SU-DHL-6 (cell line): ENCODE measurements around the gene DNM2.

Experiments
- H2AFZ ChIP-seq: fragments of 200-600 bp; sonication (generic); 2 replicates; pipeline ENCODE4 v1.6.1; 2014; ENCODE audit warnings: low read depth, mild to moderate bottlenecking, moderate library complexity, mixed read lengths, antibody characterized with exemption, low read length; ENCODE audit not compliant: severe bottlenecking
- H3F3A ChIP-seq: fragments of 200-600 bp; shearing (Covaris generic); 2 replicates; pipeline ENCODE4 v1.6.0; 2016; ENCODE audit warnings: antibody characterized with exemption, mild to moderate bottlenecking; ENCODE audit not compliant: insufficient read depth
- H3K27ac ChIP-seq: fragments of 200-600 bp; sonication (generic); 2 replicates; pipeline ENCODE4 v1.5.1; 2016; ENCODE audit warnings: low read depth, mild to moderate bottlenecking, low read length, moderate library complexity, mixed read lengths
- H3K27me3 ChIP-seq: fragments of 200-600 bp; sonication (generic), shearing (Covaris generic); 2 replicates; pipeline ENCODE4 v1.6.0; 2014; ENCODE audit warnings: mild to moderate bottlenecking, low read length
- H3K36me3 ChIP-seq: fragments of 200-600 bp; sonication (generic); 2 replicates; pipeline ENCODE4 v1.6.1; 2014; ENCODE audit warnings: mild to moderate bottlenecking, low read length, mixed read lengths
- H3K4me2 ChIP-seq: fragments of 300-600, 200-600 bp; shearing (Covaris generic), sonication (generic); 2 replicates; pipeline ENCODE4 v1.6.0; 2014; ENCODE audit warnings: low read length, low read depth, mild to moderate bottlenecking; ENCODE audit not compliant: poor library complexity, severe bottlenecking
- H3K4me3 ChIP-seq: fragments of 200-600 bp; sonication (generic); 2 replicates; pipeline ENCODE4 v1.5.1; 2014; ENCODE audit warnings: antibody characterized with exemption, low read length, mild to moderate bottlenecking, mixed read lengths; ENCODE audit not compliant: insufficient read depth, poor library complexity, severe bottlenecking
- H3K79me2 ChIP-seq: fragments of 200-600 bp; sonication (generic); 2 replicates; pipeline ENCODE4 v1.6.1; 2014; ENCODE audit warnings: mild to moderate bottlenecking, low read length, moderate library complexity; ENCODE audit not compliant: insufficient read depth
- H3K9ac ChIP-seq: fragments of 200-600 bp; sonication (generic); 2 replicates; pipeline ENCODE4 v1.7.0; 2014; ENCODE audit warnings: mild to moderate bottlenecking, low read length
- H3K9me2 ChIP-seq: fragments of 200-600 bp; sonication (generic); replicated peaks from 2 replicates; pipeline ENCODE4 v1.6.1; 2014; ENCODE audit warnings: low read length; ENCODE audit not compliant: insufficient read depth
- H3K9me3 ChIP-seq: fragments of 200-600 bp; sonication (generic); 2 replicates; pipeline ENCODE4 v1.6.1; 2014; ENCODE audit warnings: low read length, mixed read lengths; ENCODE audit not compliant: insufficient read depth
- H4K20me1 ChIP-seq: fragments of 200-600 bp; sonication (generic); 2 replicates; pipeline ENCODE4 v1.6.1; 2014; ENCODE audit warnings: low read depth, mild to moderate bottlenecking, antibody characterized with exemption, low read length, moderate library complexity, mixed read lengths
- CTCF ChIP-seq: fragments of 200-600 bp; sonication (generic); IDR thresholded peaks from one replicate; pipeline ENCODE4 v1.5.1; 2017; ENCODE audit warnings: antibody characterized with exemption, mild to moderate bottlenecking, low read length, moderate library complexity; ENCODE audit not compliant: insufficient read depth, poor library complexity, severe bottlenecking
- EZH2phosphoT487 ChIP-seq: fragments of 200-600 bp; sonication (generic), shearing (Covaris generic); conservative IDR thresholded peaks from 2 replicates; pipeline ENCODE4 v1.6.1; 2018; ENCODE audit warnings: mild to moderate bottlenecking, antibody characterized with exemption, low read length, moderate library complexity, mixed read lengths

The DNM2 gene

GRCh38 chr19:10871711-10872545 lies 154.0 kb downstream of the DNM2 start:
- Histone ChIP-seq H2AFZ (peak overlapping the region; percentile 35), H3K4me2 (peak overlapping the region; percentile 93), H3K36me3 (no peaks in the 10 kb centered on the region), H4K20me1 (no peaks in the 10 kb centered on the region), H3K27me3 (no peaks in the 10 kb centered on the region), H3K79me2 (peaks cover 42% of the 10 kb centered on the region), H3K9ac (peak overlapping the region; percentile 99), H3K9me2 (no peaks in the 10 kb centered on the region), H3F3A (peaks cover 10% of the 10 kb centered on the region), H3K4me3 (peak overlapping the region; percentile 98), H3K27ac (peak overlapping the region; percentile 71), H3K9me3 (no peaks in the 10 kb centered on the region)
- TF ChIP-seq EZH2phosphoT487 (no peak), CTCF (no peak)

- TF ChIP-seq EZH2phosphoT487 = no peak
- TF ChIP-seq CTCF = no peak
- Histone ChIP-seq H3K79me2 (peaks cover 47% of the 10 kb centered on the region), H3K4me3 (peak overlapping the region; percentile 98), H4K20me1 (no peaks in the 10 kb centered on the region), H2AFZ (no peak overlapping the region), H3F3A (peaks cover 10% of the 10 kb centered on the region), H3K9me2 (no peaks in the 10 kb centered on the region), H3K36me3 (no peaks in the 10 kb centered on the region), H3K27ac (peak overlapping the region; percentile 71), H3K27me3 (no peaks in the 10 kb centered on the region), H3K4me2 (peak overlapping the region; percentile 93), H3K9me3 (no peaks in the 10 kb centered on the region), H3K9ac (peak overlapping the region; percentile 99)
Measured at GRCh38 chr19:10872546-10873107, 154.7 kb downstream of the DNM2 start.

GRCh38 chr19:10874024-10874423 lies 156.1 kb downstream of the DNM2 start:
- no peak overlapping the region for H3K4me3 ChIP-seq
- no peaks in the 10 kb centered on the region for H4K20me1 ChIP-seq
- H3K9me3 ChIP-seq = no peaks in the 10 kb centered on the region
- H3K27me3 ChIP-seq = no peaks in the 10 kb centered on the region
- no peak for TF ChIP-seq EZH2phosphoT487
- TF ChIP-seq CTCF = no peak
- H3K27ac ChIP-seq = no peak overlapping the region; the same call in 1 of the 2 replicates
- no peaks in the 10 kb centered on the region for H3K9me2 ChIP-seq
- no peaks in the 10 kb centered on the region for H3K36me3 ChIP-seq
- H2AFZ ChIP-seq = no peak overlapping the region
- no peak overlapping the region for H3K9ac ChIP-seq
- peaks cover 60% of the 10 kb centered on the region for H3K79me2 ChIP-seq
- peaks cover 16% of the 10 kb centered on the region for H3F3A ChIP-seq
- H3K4me2 ChIP-seq = peak overlapping the region; percentile 19
